Liver (tissue), 9 donors: Measurements from ENCODE around the gene LDLRAD4. TPM values are rescaled to one million over a fixed set of nuclear protein-coding genes. Genes with fewer than 3 reads are reported as not detected.
A peak's percentile ranks its signal among the peaks of the same experiment; 100 is the strongest.

Source experiments
- DNase-seq: peaks from one replicate; pipeline ENCODE4 v3.0.0-alpha.2; 2017; ENCODE audit warnings: low spot score
- H3K27ac ChIP-seq, 2 donors: one replicate each; pipeline ENCODE4 v1.7.0; 2013; ENCODE audit warnings: inconsistent platforms in 2 of 2, low read length in 2 of 2, control low read depth in 1 of 2, low read depth in 1 of 2, mild to moderate bottlenecking in 1 of 2
- H3K27me3 ChIP-seq, 4 donors: one replicate each; pipeline versions ENCODE4 v1.6.1 to v1.7.0; 2013; ENCODE audit warnings: low read length in 3 of 4, inconsistent platforms in 1 of 4, mild to moderate bottlenecking in 1 of 4, moderate library complexity in 1 of 4; ENCODE audit not compliant: control insufficient read depth in 4 of 4, insufficient read depth in 4 of 4
- H3K36me3 ChIP-seq, 4 donors: one replicate each; pipeline versions ENCODE4 v1.6.1 to v1.7.0; 2013; ENCODE audit warnings: low read length in 3 of 4, mild to moderate bottlenecking in 3 of 4, low read depth in 1 of 4, moderate library complexity in 1 of 4; ENCODE audit not compliant: control insufficient read depth in 4 of 4, insufficient read depth in 3 of 4
- H3K4me1 ChIP-seq, 4 donors: one replicate each; pipeline versions ENCODE4 v1.6.1 to v1.7.0; 2013; ENCODE audit warnings: low read length in 3 of 4, mild to moderate bottlenecking in 3 of 4, moderate library complexity in 1 of 4; ENCODE audit not compliant: control insufficient read depth in 4 of 4, insufficient read depth in 4 of 4
- H3K4me3 ChIP-seq, 3 donors: one replicate each; pipeline versions ENCODE4 v1.6.1 to v1.7.0; 2013; ENCODE audit warnings: low read length in 3 of 3, control low read depth in 1 of 3, low read depth in 1 of 3, mild to moderate bottlenecking in 1 of 3
- H3K9ac ChIP-seq, 2 donors: one replicate each; pipeline ENCODE4 v1.7.0; 2013; ENCODE audit warnings: low read length in 2 of 2, mild to moderate bottlenecking in 2 of 2, moderate library complexity in 2 of 2, control low read depth in 1 of 2, low read depth in 1 of 2
- H3K9me3 ChIP-seq, 4 donors: one replicate each; pipeline versions ENCODE4 v1.6.1 to v1.7.0; 2013; ENCODE audit warnings: low read length in 3 of 4; ENCODE audit not compliant: control insufficient read depth in 4 of 4
- EGR1 ChIP-seq, 2 donors: IDR thresholded peaks; 2 replicates each; pipeline ENCODE4 v1.6.1; 2016 to 2018; ENCODE audit warnings: antibody characterized with exemption in 2 of 2, low read depth in 2 of 2
- FOXA1 ChIP-seq: IDR thresholded peaks from 2 replicates; pipeline ENCODE4 v1.6.1; 2016; ENCODE audit warnings: antibody characterized with exemption
- FOXA2 ChIP-seq: IDR thresholded peaks from 2 replicates; pipeline ENCODE4 v1.6.1; 2016; ENCODE audit warnings: antibody characterized with exemption
- GABPA ChIP-seq, 2 donors: IDR thresholded peaks in 1 of 2; conservative IDR thresholded peaks in 1 of 2; 2 replicates each; pipeline ENCODE4 v1.6.1; 2016; ENCODE audit warnings: antibody characterized with exemption in 2 of 2, mild to moderate bottlenecking in 1 of 2, moderate library complexity in 1 of 2
- HNF4A ChIP-seq, 2 donors: conservative IDR thresholded peaks; 2 replicates each; pipeline ENCODE4 v1.6.1; 2016; ENCODE audit warnings: antibody characterized with exemption in 2 of 2, mild to moderate bottlenecking in 2 of 2
- HNF4G ChIP-seq: IDR thresholded peaks from 2 replicates; pipeline ENCODE4 v1.6.1; 2016; ENCODE audit warnings: antibody characterized with exemption
- JUND ChIP-seq, 2 donors: IDR thresholded peaks; 2 replicates each; pipeline ENCODE4 v1.6.1; 2016; ENCODE audit warnings: antibody characterized with exemption in 2 of 2
- NR2F2 ChIP-seq: IDR thresholded peaks from 2 replicates; pipeline ENCODE4 v1.6.1; 2016; ENCODE audit warnings: antibody characterized with exemption
- RAD21 ChIP-seq, 2 donors: IDR thresholded peaks; 2 replicates each; pipeline ENCODE4 v1.6.1; 2016; ENCODE audit warnings: antibody characterized with exemption in 2 of 2, mild to moderate bottlenecking in 2 of 2
- RXRA ChIP-seq, 2 donors: IDR thresholded peaks; 2 replicates each; pipeline ENCODE4 v1.6.1; 2017 to 2018; ENCODE audit warnings: antibody characterized with exemption in 2 of 2, mild to moderate bottlenecking in 1 of 2
- SP1 ChIP-seq: IDR thresholded peaks from 2 replicates; pipeline ENCODE4 v1.6.1; 2018; ENCODE audit warnings: antibody characterized with exemption, mild to moderate bottlenecking
- TAF1 ChIP-seq: conservative IDR thresholded peaks from 2 replicates; pipeline ENCODE4 v1.6.1; 2016; ENCODE audit warnings: antibody characterized with exemption, mild to moderate bottlenecking
- YY1 ChIP-seq: IDR thresholded peaks from 2 replicates; pipeline ENCODE4 v1.6.1; 2016; ENCODE audit warnings: antibody characterized with exemption, mild to moderate bottlenecking
- WGBS: extraction: QIAGEN DNeasy Blood & Tissue Kit; methylation state at CpG from one replicate; pipeline ENCODE4 v1.1.7; 2013; 5-methylcytosine and 5-hydroxymethylcytosine counted together
- polyA plus RNA-seq, 2 donors: library from polyadenylated mRNA; stranded (reverse) in 1 of 2; unstranded in 1 of 2; fragments of 200-250 nt in 1 of 2; fragments of >200 nt in 1 of 2; fragmentation: Nextera tagmentation in 1 of 2; extraction: Ambion mirVana in 1 of 2; gene quantifications; one replicate each; pipeline versions ENCODE4 v1.2.1 to v1.2.3, GENCODE V29; 2013 to 2015
- total RNA-seq, 2 donors: library from RNA; depleted of rRNA; stranded (reverse); fragments of >200 nt; gene quantifications; one replicate each; pipeline ENCODE4 v1.2.3, GENCODE V29; 2014
- TF ChIP-seq, protein P1 (sequence below): IDR thresholded peaks from 2 replicates; pipeline ENCODE4 v1.6.1; 2016; ENCODE audit warnings: antibody characterized with exemption, mild to moderate bottlenecking
- TF ChIP-seq, protein P2 (sequence below): IDR thresholded peaks from 2 replicates; pipeline ENCODE4 v1.6.1; 2016; ENCODE audit warnings: antibody characterized with exemption
- TF ChIP-seq, protein P3 (sequence below): IDR thresholded peaks from 2 replicates; pipeline ENCODE4 v1.6.1; 2016; ENCODE audit warnings: antibody characterized with exemption
- TF ChIP-seq, protein P4 (sequence below): fragments of 150-350 bp; IDR thresholded peaks from 2 replicates; pipeline ENCODE4 v1.5.1; 2017; ENCODE audit warnings: improper control_type of control experiment, low read depth, low read length; ENCODE audit not compliant: missing input control
- TF ChIP-seq, protein P5 (sequence below): IDR thresholded peaks from 2 replicates; pipeline ENCODE4 v1.6.1; 2016; ENCODE audit warnings: antibody characterized with exemption
- donor health status: healthy.
- donor health status: healthy.
- donor health status: healthy.
- donor health status: healthy.
- donor health status: healthy.

The LDLRAD4 gene
- total and polyA plus RNA-seq, 4 donors: 4.8 to 41.7 (median 12.7) TPM

DNA sequence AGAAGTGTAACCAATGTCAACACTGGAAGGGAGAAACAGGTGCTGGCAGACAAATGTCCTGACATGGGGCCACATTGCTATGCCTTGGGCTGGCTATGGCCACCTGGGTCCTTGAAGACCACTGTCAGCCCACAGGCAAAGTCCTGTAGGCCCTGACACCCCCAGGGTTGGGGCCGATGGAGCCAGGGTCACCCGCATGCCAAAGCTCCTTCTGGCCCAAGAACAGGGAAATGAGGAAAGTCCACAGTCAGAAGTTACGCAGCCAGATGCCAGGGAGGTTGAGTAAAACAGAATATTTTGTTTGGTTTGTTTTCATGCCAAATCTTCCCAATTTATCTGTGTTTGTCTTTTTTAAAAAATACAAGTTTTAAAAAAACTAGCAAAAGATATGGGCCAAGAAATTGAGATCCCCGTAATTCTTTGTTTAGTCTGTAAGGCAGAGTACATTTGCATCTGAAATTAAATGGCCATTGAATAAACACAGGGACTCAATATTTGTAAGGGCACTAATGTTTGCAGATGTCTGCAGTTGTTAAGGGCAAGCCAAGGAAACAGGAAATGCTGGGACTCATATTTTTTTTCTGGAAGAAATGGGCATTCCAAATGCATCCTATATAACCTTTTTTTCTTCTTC, 321.4 kb downstream of the LDLRAD4 start:
- Histone ChIP-seq H3K9me3 (no peaks in the 10 kb centered on the region), H3K4me3 (no peak overlapping the region), H3K9ac (no peak overlapping the region), H3K4me1 (peaks cover 9 to 68% (median 51%) of the 10 kb centered on the region in 4 donors), H3K27me3 (no peaks in the 10 kb centered on the region), H3K27ac (peak overlapping the region; percentile 74 to 82), H3K36me3 (no peaks in the 10 kb centered on the region)
- 28% methylated on average over 4 of the region's 4 CpGs for WGBS
- peak; percentile 27 for DNase-seq
- TF ChIP-seq FOXA2: peak; percentile 5
- peak in 1 of 2 donors; percentile 29 for TF ChIP-seq RAD21 (IDR thresholded peaks at IDR 0.05)
- TF ChIP-seq JUND (IDR thresholded peaks at IDR 0.05): peak in 1 of 2 donors; percentile 29
- TF ChIP-seq RXRA (IDR thresholded peaks at IDR 0.05): peak; percentile 30 to 37
- TF ChIP-seq HNF4A (conservative IDR thresholded peaks at IDR 0.05): peak; percentile 65 to 67
- TF ChIP-seq, protein P1, sequence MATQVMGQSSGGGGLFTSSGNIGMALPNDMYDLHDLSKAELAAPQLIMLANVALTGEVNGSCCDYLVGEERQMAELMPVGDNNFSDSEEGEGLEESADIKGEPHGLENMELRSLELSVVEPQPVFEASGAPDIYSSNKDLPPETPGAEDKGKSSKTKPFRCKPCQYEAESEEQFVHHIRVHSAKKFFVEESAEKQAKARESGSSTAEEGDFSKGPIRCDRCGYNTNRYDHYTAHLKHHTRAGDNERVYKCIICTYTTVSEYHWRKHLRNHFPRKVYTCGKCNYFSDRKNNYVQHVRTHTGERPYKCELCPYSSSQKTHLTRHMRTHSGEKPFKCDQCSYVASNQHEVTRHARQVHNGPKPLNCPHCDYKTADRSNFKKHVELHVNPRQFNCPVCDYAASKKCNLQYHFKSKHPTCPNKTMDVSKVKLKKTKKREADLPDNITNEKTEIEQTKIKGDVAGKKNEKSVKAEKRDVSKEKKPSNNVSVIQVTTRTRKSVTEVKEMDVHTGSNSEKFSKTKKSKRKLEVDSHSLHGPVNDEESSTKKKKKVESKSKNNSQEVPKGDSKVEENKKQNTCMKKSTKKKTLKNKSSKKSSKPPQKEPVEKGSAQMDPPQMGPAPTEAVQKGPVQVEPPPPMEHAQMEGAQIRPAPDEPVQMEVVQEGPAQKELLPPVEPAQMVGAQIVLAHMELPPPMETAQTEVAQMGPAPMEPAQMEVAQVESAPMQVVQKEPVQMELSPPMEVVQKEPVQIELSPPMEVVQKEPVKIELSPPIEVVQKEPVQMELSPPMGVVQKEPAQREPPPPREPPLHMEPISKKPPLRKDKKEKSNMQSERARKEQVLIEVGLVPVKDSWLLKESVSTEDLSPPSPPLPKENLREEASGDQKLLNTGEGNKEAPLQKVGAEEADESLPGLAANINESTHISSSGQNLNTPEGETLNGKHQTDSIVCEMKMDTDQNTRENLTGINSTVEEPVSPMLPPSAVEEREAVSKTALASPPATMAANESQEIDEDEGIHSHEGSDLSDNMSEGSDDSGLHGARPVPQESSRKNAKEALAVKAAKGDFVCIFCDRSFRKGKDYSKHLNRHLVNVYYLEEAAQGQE: no peak
- TF ChIP-seq TAF1: no peak
- TF ChIP-seq YY1: peak; percentile 61

DNA sequence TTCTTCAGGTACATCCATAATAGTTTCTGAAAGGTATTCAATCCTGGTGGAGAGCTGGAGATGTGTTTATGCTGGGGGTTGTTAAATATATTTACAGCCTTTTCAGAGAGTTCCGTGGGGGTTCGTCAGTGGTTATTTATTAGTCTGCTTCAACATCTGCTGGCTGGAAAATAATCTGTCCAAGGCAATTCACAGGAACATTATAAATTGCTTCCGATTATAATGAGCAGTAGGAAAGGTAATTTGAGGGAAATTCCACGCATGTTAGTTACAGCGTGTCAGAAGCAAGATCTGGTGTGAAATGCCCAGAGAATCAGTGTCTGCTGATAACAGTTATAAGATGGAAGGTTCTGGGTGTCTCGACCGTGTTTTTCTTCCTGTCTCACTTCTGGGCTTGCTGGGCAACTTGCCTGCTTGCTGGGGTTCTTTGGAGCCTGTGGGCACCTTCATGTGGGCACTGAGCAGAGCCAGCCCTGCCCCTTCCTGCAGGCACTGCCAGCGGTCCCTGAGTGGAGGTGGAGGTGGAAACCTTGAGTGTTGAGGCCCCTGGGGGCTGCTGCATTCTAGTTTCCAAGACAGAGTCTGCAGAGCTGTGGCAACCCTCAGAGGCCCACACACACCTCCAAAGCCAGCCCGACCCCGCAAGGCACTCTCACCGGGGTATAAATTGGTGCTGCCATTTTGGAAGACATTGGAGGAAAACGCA, 322.1 kb downstream of the LDLRAD4 start:
- no peaks in the 10 kb centered on the region for H3K9me3 ChIP-seq
- H3K4me1 ChIP-seq: peaks cover 9 to 68% (median 52%) of the 10 kb centered on the region in 4 donors
- H3K27ac ChIP-seq: peak overlapping the region; percentile 74 to 82

More for the DNA sequence above, 322.1 kb downstream of the LDLRAD4 start:
- no peaks in the 10 kb centered on the region for H3K27me3 ChIP-seq
- no peak overlapping the region for H3K4me3 ChIP-seq
- no peaks in the 10 kb centered on the region for H3K36me3 ChIP-seq
- TF ChIP-seq, protein P2, sequence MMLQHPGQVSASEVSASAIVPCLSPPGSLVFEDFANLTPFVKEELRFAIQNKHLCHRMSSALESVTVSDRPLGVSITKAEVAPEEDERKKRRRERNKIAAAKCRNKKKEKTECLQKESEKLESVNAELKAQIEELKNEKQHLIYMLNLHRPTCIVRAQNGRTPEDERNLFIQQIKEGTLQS: no peak
- TF ChIP-seq TAF1: no peak
- TF ChIP-seq NR2F2: no peak
- TF ChIP-seq HNF4A (conservative IDR thresholded peaks at IDR 0.05): no peak
- TF ChIP-seq, protein P3, sequence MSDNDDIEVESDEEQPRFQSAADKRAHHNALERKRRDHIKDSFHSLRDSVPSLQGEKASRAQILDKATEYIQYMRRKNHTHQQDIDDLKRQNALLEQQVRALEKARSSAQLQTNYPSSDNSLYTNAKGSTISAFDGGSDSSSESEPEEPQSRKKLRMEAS: no peak
- no peak for TF ChIP-seq GABPA (IDR thresholded peaks at IDR 0.05 in 1 of 2, conservative IDR thresholded peaks at IDR 0.05 in 1 of 2)
- no peak for TF ChIP-seq JUND (IDR thresholded peaks at IDR 0.05)
- TF ChIP-seq, protein P4, sequence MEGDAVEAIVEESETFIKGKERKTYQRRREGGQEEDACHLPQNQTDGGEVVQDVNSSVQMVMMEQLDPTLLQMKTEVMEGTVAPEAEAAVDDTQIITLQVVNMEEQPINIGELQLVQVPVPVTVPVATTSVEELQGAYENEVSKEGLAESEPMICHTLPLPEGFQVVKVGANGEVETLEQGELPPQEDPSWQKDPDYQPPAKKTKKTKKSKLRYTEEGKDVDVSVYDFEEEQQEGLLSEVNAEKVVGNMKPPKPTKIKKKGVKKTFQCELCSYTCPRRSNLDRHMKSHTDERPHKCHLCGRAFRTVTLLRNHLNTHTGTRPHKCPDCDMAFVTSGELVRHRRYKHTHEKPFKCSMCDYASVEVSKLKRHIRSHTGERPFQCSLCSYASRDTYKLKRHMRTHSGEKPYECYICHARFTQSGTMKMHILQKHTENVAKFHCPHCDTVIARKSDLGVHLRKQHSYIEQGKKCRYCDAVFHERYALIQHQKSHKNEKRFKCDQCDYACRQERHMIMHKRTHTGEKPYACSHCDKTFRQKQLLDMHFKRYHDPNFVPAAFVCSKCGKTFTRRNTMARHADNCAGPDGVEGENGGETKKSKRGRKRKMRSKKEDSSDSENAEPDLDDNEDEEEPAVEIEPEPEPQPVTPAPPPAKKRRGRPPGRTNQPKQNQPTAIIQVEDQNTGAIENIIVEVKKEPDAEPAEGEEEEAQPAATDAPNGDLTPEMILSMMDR: no peak
- TF ChIP-seq HNF4G: no peak
- no peak for TF ChIP-seq RXRA (IDR thresholded peaks at IDR 0.05)
- TF ChIP-seq FOXA2: no peak
- TF ChIP-seq, protein P5, sequence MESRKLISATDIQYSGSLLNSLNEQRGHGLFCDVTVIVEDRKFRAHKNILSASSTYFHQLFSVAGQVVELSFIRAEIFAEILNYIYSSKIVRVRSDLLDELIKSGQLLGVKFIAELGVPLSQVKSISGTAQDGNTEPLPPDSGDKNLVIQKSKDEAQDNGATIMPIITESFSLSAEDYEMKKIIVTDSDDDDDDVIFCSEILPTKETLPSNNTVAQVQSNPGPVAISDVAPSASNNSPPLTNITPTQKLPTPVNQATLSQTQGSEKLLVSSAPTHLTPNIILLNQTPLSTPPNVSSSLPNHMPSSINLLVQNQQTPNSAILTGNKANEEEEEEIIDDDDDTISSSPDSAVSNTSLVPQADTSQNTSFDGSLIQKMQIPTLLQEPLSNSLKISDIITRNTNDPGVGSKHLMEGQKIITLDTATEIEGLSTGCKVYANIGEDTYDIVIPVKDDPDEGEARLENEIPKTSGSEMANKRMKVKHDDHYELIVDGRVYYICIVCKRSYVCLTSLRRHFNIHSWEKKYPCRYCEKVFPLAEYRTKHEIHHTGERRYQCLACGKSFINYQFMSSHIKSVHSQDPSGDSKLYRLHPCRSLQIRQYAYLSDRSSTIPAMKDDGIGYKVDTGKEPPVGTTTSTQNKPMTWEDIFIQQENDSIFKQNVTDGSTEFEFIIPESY: no peak
- TF ChIP-seq, protein P1: no peak
- TF ChIP-seq EGR1 (IDR thresholded peaks at IDR 0.05; ENCODE audit: low read depth in 2 of 2): no peak
- TF ChIP-seq YY1: no peak
- TF ChIP-seq FOXA1: no peak
- TF ChIP-seq SP1: no peak
- no peak for TF ChIP-seq RAD21 (IDR thresholded peaks at IDR 0.05)
- WGBS: 59% methylated on average over 12 of the region's 12 CpGs
- peak overlapping the region in 1 of 2 donors; percentile 28 for H3K9ac ChIP-seq
- peak; percentile 31 for DNase-seq
